Retinal pigment epithelial cell (primary cell): ENCODE data around the gene DUS1L.

Experiments
- DNase-seq: peaks from one replicate; pipeline ENCODE4 v3.0.0-alpha.2; 2010; ENCODE audit warnings: low read depth
- H3K4me3 ChIP-seq: 2 replicates; pipeline ENCODE4 v1.5.1; 2011; ENCODE audit warnings: mild to moderate bottlenecking, low read length, control low read depth, moderate library complexity
- TF ChIP-seq, protein P1 (sequence below): conservative IDR thresholded peaks from 2 replicates; pipeline ENCODE4 v1.5.1; 2011; ENCODE audit warnings: low read depth, low read length, control low read depth, inconsistent platforms

The DUS1L gene

DNA sequence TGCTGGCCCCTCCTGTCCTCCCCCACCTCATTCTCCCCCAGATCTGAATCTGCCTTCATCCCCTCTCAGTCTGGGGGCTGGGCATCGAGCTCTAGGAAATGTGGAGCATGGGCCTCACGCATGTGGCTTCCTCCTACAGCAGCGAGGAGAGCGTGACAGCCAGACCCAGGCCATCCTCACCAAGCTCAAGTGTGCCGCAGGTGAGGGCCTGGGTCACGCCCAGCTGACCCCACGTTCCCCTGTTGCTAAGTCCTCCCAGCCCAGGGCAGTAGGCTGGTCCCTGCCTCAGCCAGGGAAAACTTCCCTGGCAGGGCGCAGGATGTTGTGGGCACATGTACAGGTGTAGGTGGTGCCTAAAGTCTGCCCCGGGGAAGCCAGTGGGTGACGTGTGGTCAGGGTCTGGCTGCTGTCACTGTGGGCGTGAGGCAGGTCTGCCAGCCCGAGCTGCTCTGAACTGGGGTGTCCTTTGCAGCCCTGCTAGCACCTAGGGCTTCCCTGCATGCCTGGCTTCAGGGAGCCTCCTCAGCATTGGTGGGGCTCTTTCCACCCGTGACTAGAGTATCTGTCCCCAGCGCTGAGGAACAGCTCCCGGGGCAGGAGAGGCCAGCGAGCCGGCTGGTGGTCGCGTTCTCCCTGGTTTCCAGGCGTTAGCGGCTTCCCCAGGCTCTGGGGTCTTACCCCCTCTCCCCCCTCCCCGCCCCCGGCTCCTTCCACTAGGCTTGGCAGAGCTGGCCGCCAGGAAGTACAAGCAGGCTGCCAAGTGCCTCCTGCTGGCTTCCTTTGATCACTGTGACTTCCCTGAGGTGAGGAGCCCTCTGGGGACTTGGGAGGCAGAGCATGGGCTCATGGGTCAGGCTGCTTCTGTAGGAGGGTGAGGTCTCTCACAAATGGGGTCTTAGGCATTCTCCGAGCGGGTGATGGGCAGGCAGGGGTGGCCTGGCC lies 10.3 kb downstream of the DUS1L start:
- TF ChIP-seq, protein P1, sequence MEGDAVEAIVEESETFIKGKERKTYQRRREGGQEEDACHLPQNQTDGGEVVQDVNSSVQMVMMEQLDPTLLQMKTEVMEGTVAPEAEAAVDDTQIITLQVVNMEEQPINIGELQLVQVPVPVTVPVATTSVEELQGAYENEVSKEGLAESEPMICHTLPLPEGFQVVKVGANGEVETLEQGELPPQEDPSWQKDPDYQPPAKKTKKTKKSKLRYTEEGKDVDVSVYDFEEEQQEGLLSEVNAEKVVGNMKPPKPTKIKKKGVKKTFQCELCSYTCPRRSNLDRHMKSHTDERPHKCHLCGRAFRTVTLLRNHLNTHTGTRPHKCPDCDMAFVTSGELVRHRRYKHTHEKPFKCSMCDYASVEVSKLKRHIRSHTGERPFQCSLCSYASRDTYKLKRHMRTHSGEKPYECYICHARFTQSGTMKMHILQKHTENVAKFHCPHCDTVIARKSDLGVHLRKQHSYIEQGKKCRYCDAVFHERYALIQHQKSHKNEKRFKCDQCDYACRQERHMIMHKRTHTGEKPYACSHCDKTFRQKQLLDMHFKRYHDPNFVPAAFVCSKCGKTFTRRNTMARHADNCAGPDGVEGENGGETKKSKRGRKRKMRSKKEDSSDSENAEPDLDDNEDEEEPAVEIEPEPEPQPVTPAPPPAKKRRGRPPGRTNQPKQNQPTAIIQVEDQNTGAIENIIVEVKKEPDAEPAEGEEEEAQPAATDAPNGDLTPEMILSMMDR: no peak
- H3K4me3 ChIP-seq: no peak overlapping the region
- no peak for DNase-seq

DNA sequence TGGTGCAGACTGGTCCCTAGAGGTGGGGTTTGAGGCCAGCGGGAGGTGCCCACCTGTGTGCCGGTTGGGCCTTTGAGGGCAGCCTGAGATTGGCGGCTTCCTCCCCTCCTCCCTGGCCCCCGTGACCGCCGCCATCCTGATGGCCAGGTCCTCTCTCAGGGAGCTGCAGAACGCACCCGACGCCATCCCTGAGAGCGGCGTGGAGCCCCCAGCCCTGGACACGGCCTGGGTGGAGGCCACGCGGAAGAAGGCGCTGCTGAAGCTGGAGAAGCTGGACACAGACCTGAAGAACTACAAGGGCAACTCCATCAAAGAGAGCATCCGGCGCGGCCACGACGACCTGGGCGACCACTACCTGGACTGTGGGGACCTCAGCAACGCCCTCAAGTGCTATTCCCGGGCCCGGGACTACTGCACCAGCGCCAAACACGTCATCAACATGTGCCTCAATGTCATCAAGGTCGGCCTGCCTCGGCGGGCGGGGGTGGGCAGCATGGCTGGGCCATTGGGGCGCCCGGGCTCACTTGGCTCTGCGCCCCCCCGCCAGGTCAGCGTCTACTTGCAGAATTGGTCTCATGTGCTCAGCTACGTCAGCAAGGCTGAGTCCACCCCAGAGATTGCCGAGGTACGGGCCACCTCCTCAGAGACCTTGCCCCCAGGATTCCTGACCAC lies 11.1 kb downstream of the DUS1L start:
- H3K4me3 ChIP-seq: no peak overlapping the region
- TF ChIP-seq, protein P1: no peak
- DNase-seq: no peak

DNA sequence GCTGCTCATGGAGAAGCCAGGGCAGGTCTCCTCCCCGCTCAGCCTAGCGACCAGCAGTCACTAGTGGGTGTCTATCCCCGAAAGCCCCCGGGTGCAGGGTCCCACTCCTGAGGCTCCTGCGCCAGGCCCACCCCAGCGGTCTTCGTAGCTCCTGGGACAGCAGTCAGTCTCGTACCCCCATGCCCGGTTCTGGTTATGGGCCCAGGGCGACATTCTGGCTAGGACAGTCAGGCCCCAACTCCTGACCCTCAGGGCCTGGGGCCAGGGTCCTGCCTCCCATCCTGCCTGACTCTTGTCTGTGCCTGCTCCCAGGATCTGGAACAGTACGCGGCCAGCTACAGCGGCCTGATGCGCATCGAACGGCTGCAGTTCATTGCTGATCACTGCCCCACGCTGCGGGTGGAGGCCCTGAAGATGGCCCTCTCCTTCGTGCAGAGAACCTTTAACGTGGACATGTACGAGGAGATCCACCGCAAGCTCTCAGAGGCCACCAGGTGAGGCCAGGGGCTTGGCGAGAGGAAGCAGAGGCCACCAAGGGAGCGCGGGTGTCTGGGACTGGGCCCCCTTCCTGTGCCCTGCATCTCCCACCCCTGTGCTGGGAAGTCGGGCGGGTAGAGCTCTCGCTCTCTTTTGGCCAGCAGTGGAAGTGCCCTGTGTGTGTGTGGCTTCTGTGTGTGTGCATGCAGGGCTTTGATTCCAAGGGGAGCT lies 11.9 kb downstream of the DUS1L start:
- TF ChIP-seq, protein P1: no peak
- no peak overlapping the region for H3K4me3 ChIP-seq

DNA sequence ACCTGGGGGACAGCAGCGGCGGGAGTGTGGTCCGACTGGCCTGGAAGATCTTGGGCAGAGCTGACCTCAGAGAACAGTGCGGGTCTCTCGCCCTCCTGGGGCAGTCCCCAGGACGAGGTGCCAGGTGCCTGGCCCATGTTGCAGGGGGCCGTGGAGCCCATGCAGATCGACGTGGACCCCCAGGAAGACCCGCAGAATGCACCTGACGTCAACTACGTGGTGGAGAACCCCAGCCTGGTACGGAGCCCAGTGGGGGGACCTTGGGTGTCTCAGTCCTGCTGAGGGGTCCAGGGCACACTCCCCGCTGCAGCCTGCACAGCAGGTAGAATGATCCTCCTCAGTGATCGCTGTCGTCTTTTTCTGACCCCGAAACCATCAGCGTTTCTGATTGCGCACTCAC lies 12.5 kb downstream of the DUS1L start:
- TF ChIP-seq, protein P1: no peak
- peak overlapping the region; percentile 79 for H3K4me3 ChIP-seq
- no peak for DNase-seq

More for the DNA sequence above, 11.9 kb downstream of the DUS1L start:
- no peak for DNase-seq

DNA sequence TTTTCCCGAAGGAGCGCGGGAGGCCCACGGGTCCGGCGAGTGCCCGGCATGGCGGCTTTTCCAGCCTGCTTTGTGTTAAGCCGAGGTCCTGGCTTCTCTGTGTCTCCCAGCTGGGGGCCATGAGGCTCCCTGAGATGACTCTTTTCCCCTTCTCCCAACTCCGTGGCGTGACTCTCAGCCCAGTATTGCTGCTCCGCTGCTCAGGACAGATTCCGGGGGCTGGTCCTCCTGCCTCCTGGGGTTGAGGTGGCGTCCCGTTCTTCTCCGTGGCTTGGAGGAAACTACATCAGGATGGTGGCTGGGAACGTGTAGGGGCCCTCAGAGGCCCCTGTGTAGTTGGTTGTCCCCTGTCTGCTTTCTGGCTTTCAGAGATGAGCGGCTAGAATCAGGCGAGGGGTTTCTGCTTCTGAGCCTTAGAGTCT lies 13.0 kb downstream of the DUS1L start:
- DNase-seq: no peak
- TF ChIP-seq, protein P1: no peak
- H3K4me3 ChIP-seq: peak overlapping the region; percentile 79

DNA sequence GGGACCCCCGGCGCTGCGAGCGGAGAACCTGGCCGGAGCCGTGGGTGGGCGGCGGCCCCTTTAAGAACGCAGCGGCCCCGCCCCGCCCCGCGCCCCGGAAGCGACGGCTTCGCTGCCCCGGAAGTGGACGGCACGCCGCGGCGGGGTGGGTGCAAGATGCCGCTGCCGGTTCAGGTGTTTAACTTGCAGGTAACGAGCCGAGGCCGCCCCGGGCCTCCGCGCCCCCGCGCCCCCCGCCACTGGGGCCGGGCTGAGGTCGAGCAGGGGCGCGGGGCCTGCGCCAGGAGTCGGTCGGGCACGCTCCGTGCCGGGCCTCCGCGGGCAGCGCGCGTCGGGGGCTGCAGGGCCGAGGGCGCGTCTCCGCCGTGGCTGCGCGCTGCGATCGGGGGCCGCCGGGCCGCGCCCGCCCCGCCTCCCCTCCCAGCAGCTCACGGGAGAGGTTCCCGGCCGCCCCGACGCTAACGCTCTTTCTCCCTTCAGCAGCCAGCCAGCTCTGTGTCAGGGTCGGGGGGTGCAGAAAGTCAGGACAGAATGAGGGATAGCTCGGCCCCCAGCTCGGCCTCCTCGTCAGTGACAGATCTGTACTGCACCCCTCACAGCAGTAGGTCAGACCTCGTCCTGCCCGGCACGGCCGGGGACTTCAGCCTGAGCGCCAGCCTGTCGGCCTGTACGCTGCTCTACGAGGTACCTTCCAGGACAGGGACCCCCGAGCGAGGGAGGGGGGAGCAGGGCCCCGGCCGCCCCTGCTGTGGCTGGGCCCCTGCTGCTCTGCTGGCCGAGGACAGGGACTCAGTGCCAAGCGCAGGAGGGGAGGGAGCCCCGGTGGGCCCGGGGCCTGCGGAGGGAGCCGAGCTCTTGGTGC lies 13.6 kb downstream of the DUS1L start, which contains the start of the genes GPS1 and RFNG:
TSS of gene GPS1 (plus strand) at position 123 of the 862 bp plus-strand sequence. CDS start at position 157, 34 bp downstream.
TSS of gene RFNG (minus strand) at position 36 of the 862 bp plus-strand sequence. CDS start 45 bp downstream, outside the sequence.
- DNase-seq: no peak
- peak within 1 kb of the TSS; percentile 79 for H3K4me3 ChIP-seq
- TF ChIP-seq, protein P1: no peak
